H1 (cell line): ENCODE data around the gene ENTPD2. TPM values are rescaled to one million over a fixed set of nuclear protein-coding genes. Genes with fewer than 3 reads are reported as not detected.

Source experiments
- CTCF ChIA-PET: fragments of 300-600 bp; sonication (Branson Sonifier 250); formaldehyde crosslinking; loops from one replicate; lab custom pipeline; 2021; ENCODE audit not compliant: partially characterized antibody; lab: Charles Lee
- POLR2A ChIA-PET: fragments of 300-600 bp; sonication (Branson Sonifier 250); formaldehyde crosslinking; loops from one replicate; lab custom pipeline; 2021; ENCODE audit warnings: inconsistent platforms; ENCODE audit not compliant: partially characterized antibody; lab: Charles Lee
- DNase-seq, 2 experiments: peaks; one replicate each; pipeline versions ENCODE4 v3.0.0 to v3.0.0-alpha.2; 2010 to 2022; ENCODE audit warnings: low spot score in 2 of 2, low read depth in 1 of 2, mixed read lengths in 1 of 2
- FAIRE-seq: peaks from 2 replicates; lab custom pipeline; 2011; peaks lifted over from hg19 to GRCh38; lab: Jason Lieb, UNC
- H2AFZ ChIP-seq: 2 replicates; pipeline ENCODE4 v1.8.1; 2012; ENCODE audit warnings: low read length, inconsistent platforms
- H2AK5ac ChIP-seq: 2 replicates; pipeline ENCODE4 v1.6.1; 2013; ENCODE audit warnings: low read depth, low read length
- H2BK120ac ChIP-seq: replicated peaks from 2 replicates; pipeline ENCODE3; 2013; ENCODE audit warnings: low read depth, low read length, inconsistent platforms
- H2BK12ac ChIP-seq: 2 replicates; pipeline ENCODE4 v1.6.1; 2013; ENCODE audit warnings: low read depth, low read length
- H2BK15ac ChIP-seq: 2 replicates; pipeline ENCODE4 v1.6.1; 2013; ENCODE audit warnings: low read length
- H2BK20ac ChIP-seq: 2 replicates; pipeline ENCODE4 v1.6.1; 2013; ENCODE audit warnings: low read length
- H2BK5ac ChIP-seq: 2 replicates; pipeline ENCODE4 v1.6.1; 2013; ENCODE audit warnings: low read depth, low read length
- H3K14ac ChIP-seq: 2 replicates; pipeline ENCODE4 v1.6.1; 2013; ENCODE audit warnings: inconsistent platforms; ENCODE audit not compliant: insufficient read length
- H3K18ac ChIP-seq: 2 replicates; pipeline ENCODE4 v1.6.1; 2013; ENCODE audit warnings: low read length; ENCODE audit errors: extremely low read depth
- H3K23ac ChIP-seq: 2 replicates; pipeline ENCODE4 v1.6.1; 2013; ENCODE audit warnings: inconsistent platforms; ENCODE audit not compliant: insufficient read length
- H3K23me2 ChIP-seq: 2 replicates; pipeline ENCODE4 v1.6.1; 2013; ENCODE audit warnings: low read depth, low read length
- H3K27ac ChIP-seq: 2 replicates; pipeline ENCODE4 v1.6.1; 2011; ENCODE audit warnings: low read depth, low read length, inconsistent platforms
- H3K27me3 ChIP-seq, 4 experiments: replicated peaks in 1 of 4; 1 replicate in 1 of 4; 2 replicates in 3 of 4; pipeline versions ENCODE4 v1.6.1 to v1.8.1; 2011 to 2013; ENCODE audit warnings: low read length in 3 of 4, mild to moderate bottlenecking in 3 of 4, inconsistent platforms in 2 of 4, mixed read lengths in 2 of 4, moderate library complexity in 1 of 4; ENCODE audit not compliant: control insufficient read depth in 3 of 4, insufficient read depth in 3 of 4; ENCODE audit errors: extremely low read depth in 1 of 4
- H3K36me3 ChIP-seq, 4 experiments: 2 replicates each; pipeline versions ENCODE4 v1.6.1 to v1.8.1; 2011 to 2013; ENCODE audit warnings: mild to moderate bottlenecking in 4 of 4, low read length in 3 of 4, moderate library complexity in 2 of 4, control low read depth in 1 of 4, inconsistent platforms in 1 of 4; ENCODE audit not compliant: insufficient read depth in 4 of 4, control insufficient read depth in 2 of 4
- H3K4ac ChIP-seq: replicated peaks from 2 replicates; pipeline ENCODE3; 2013; ENCODE audit warnings: low read length, low read depth, mixed read lengths, inconsistent platforms; ENCODE audit not compliant: insufficient read length
- H3K4me1 ChIP-seq, 4 experiments: replicated peaks in 1 of 4; 1 replicate in 1 of 4; 2 replicates in 3 of 4; pipeline versions ENCODE4 v1.6.1 to v1.8.1; 2011 to 2013; ENCODE audit warnings: low read length in 3 of 4, inconsistent platforms in 2 of 4, mixed read lengths in 1 of 4; ENCODE audit not compliant: insufficient read depth in 4 of 4, control insufficient read depth in 3 of 4
- H3K4me2 ChIP-seq, 2 experiments: 2 replicates each; pipeline versions ENCODE4 v1.6.1 to v1.8.1; 2011 to 2013; ENCODE audit warnings: low read depth in 2 of 2, low read length in 2 of 2, control low read depth in 1 of 2, inconsistent platforms in 1 of 2, mild to moderate bottlenecking in 1 of 2; ENCODE audit not compliant: insufficient read depth in 1 of 2
- H3K4me3 ChIP-seq, 4 experiments: fragments of 200-600, 300-600 bp in 1 of 4; sonication (generic), shearing (Covaris generic), sonication (Bioruptor Twin) in 1 of 4; 2 replicates each; pipeline versions ENCODE4 v1.5.1 to v1.8.1; 2011 to 2016; ENCODE audit warnings: low read length in 4 of 4, low read depth in 3 of 4, control low read depth in 2 of 4, inconsistent platforms in 2 of 4, mild to moderate bottlenecking in 2 of 4, mixed read lengths in 1 of 4, moderate library complexity in 1 of 4; ENCODE audit not compliant: insufficient read depth in 2 of 4; ENCODE audit errors: extremely low read depth in 1 of 4
- H3K56ac ChIP-seq: replicated peaks from 2 replicates; pipeline ENCODE3; 2013; ENCODE audit warnings: low read depth, mild to moderate bottlenecking, mixed read lengths, low read length, inconsistent platforms; ENCODE audit not compliant: insufficient read length
- H3K79me1 ChIP-seq: 2 replicates; pipeline ENCODE4 v1.6.1; 2013; ENCODE audit warnings: low read depth, low read length, control low read depth
- H3K79me2 ChIP-seq, 2 experiments: 2 replicates each; pipeline versions ENCODE4 v1.6.1 to v1.8.1; 2012 to 2013; ENCODE audit warnings: low read length in 2 of 2, mild to moderate bottlenecking in 2 of 2, inconsistent platforms in 1 of 2; ENCODE audit not compliant: insufficient read depth in 2 of 2, control insufficient read depth in 1 of 2
- H3K9ac ChIP-seq, 4 experiments: replicated peaks in 1 of 4; 1 replicate in 1 of 4; 2 replicates in 3 of 4; pipeline versions ENCODE4 v1.6.1 to v1.8.1; 2011 to 2013; ENCODE audit warnings: low read depth in 3 of 4, low read length in 3 of 4, control low read depth in 2 of 4, mild to moderate bottlenecking in 2 of 4, moderate library complexity in 2 of 4, inconsistent platforms in 1 of 4; ENCODE audit errors: extremely low read depth in 1 of 4
- H3K9me3 ChIP-seq, 2 experiments: 2 replicates each; pipeline versions ENCODE4 v1.6.1 to v1.8.1; 2012 to 2013; ENCODE audit warnings: mild to moderate bottlenecking in 2 of 2, moderate library complexity in 2 of 2, control low read depth in 1 of 2, inconsistent platforms in 1 of 2, low read depth in 1 of 2, low read length in 1 of 2, mixed read lengths in 1 of 2; ENCODE audit not compliant: insufficient read depth in 2 of 2
- H4K20me1 ChIP-seq, 2 experiments: replicated peaks in 1 of 2; 2 replicates each; pipeline versions ENCODE3 to v1.8.1; 2011 to 2013; ENCODE audit warnings: inconsistent platforms in 2 of 2, low read length in 2 of 2, mild to moderate bottlenecking in 1 of 2; ENCODE audit not compliant: insufficient read depth in 2 of 2, control insufficient read depth in 1 of 2
- H4K5ac ChIP-seq: 2 replicates; pipeline ENCODE4 v1.6.1; 2013; ENCODE audit warnings: low read length, low read depth, mixed read lengths, inconsistent platforms; ENCODE audit not compliant: insufficient read length
- H4K8ac ChIP-seq: 2 replicates; pipeline ENCODE4 v1.8.0; 2013; ENCODE audit warnings: mild to moderate bottlenecking, moderate library complexity, low read length, inconsistent platforms; ENCODE audit not compliant: insufficient read depth; ENCODE audit errors: extremely low read depth
- H4K91ac ChIP-seq: replicated peaks from 2 replicates; pipeline ENCODE3; 2013; ENCODE audit warnings: low read length, mixed read lengths, inconsistent platforms; ENCODE audit not compliant: insufficient read length
- CBX5 ChIP-seq: fragments of 300-800, 300-1000 bp; sonication (generic); IDR thresholded peaks from 2 replicates; pipeline ENCODE4 v1.7.1; 2016; ENCODE audit warnings: antibody characterized with exemption, low read length, low read depth
- CHD2 ChIP-seq: IDR thresholded peaks from 2 replicates; pipeline ENCODE4 v1.6.1; 2012; ENCODE audit warnings: low read length, improper control_type of control experiment
- EGR1 ChIP-seq: IDR thresholded peaks from 2 replicates; pipeline ENCODE4 v1.6.1; 2011; ENCODE audit warnings: low read depth, low read length, borderline replicate concordance
- HDAC2 ChIP-seq, 2 experiments: fragments of 300-600 bp in 1 of 2; sonication (generic) in 1 of 2; IDR thresholded peaks; 2 replicates each; pipeline ENCODE4 v1.6.1; 2011 to 2012; ENCODE audit warnings: low read depth in 2 of 2, low read length in 2 of 2, mild to moderate bottlenecking in 2 of 2, moderate library complexity in 2 of 2, borderline replicate concordance in 1 of 2, inconsistent platforms in 1 of 2
- JUN ChIP-seq: IDR thresholded peaks from 2 replicates; pipeline ENCODE4 v1.6.1; 2011; ENCODE audit warnings: low read depth, mild to moderate bottlenecking, improper control_type of control experiment, low read length
- MAX ChIP-seq: IDR thresholded peaks from 2 replicates; pipeline ENCODE4 v1.6.1; 2012; ENCODE audit warnings: inconsistent platforms
- NANOG ChIP-seq: IDR thresholded peaks from 2 replicates; pipeline ENCODE4 v1.6.1; 2011; ENCODE audit warnings: low read length, low read depth, mild to moderate bottlenecking, inconsistent platforms; ENCODE audit not compliant: insufficient read depth, poor library complexity, severe bottlenecking
- PHF8 ChIP-seq: fragments of 200-600 bp; sonication (generic); conservative IDR thresholded peaks from 2 replicates; pipeline ENCODE4 v1.7.1; 2012; ENCODE audit warnings: low read depth, mild to moderate bottlenecking, inconsistent platforms, low read length, moderate library complexity
- POU5F1 ChIP-seq: IDR thresholded peaks from 2 replicates; pipeline ENCODE4 v1.6.1; 2011; ENCODE audit warnings: low read depth, mild to moderate bottlenecking, low read length, moderate library complexity
- RFX5 ChIP-seq: IDR thresholded peaks from 2 replicates; pipeline ENCODE4 v1.6.1; 2011; ENCODE audit warnings: low read depth, low read length, improper control_type of control experiment, borderline replicate concordance
- RXRA ChIP-seq: IDR thresholded peaks from 2 replicates; pipeline ENCODE4 v1.6.1; 2011; ENCODE audit warnings: low read depth, mild to moderate bottlenecking, low read length, moderate library complexity; ENCODE audit not compliant: insufficient read depth
- SIRT6 ChIP-seq: IDR thresholded peaks from one replicate; pipeline ENCODE4 v1.7.1; 2012; ENCODE audit warnings: low read length, inconsistent platforms
- SP1 ChIP-seq: IDR thresholded peaks from 2 replicates; pipeline ENCODE4 v1.6.1; 2011; ENCODE audit warnings: low read depth, low read length
- WGBS, 2 experiments: shearing (Covaris generic) in 1 of 2; methylation state at CpG; one replicate each; pipeline versions ENCODE4 v1.1.6 to v1.1.7; 2013 to 2015; ENCODE audit warnings: low lambda C conversion rate in 2 of 2, mixed read lengths in 2 of 2, inconsistent platforms in 1 of 2, low coverage in 1 of 2, missing lambda C conversion rate in 1 of 2; ENCODE audit not compliant: insufficient replicate concordance in 2 of 2, insufficient coverage in 1 of 2, insufficient read length in 1 of 2; ENCODE audit errors: extremely low coverage in 1 of 2, missing lambda C conversion rate in 1 of 2; 5-methylcytosine and 5-hydroxymethylcytosine counted together
- polyA plus RNA-seq, 7 experiments: library from polyadenylated mRNA; depleted of rRNA in 3 of 7; stranded (reverse) in 5 of 7; unstranded in 2 of 7; fragments of >200 nt in 5 of 7; fragments of 200-250 nt in 2 of 7; gene quantifications; 1 replicate in 5 of 7; 2 replicates in 1 of 7; 4 replicates in 1 of 7; pipeline versions ENCODE4 v1.2.1 to v1.2.3, GENCODE V29; 2011 to 2013; ENCODE audit warnings: missing spikeins in 2 of 7, mixed read lengths in 2 of 7
- total RNA-seq: library from RNA; stranded (reverse); fragmentation: NEBNext Ultra II Directional; extraction: Animal tissue kit (Norgen Biotek cat#: 25700); gene quantifications from 2 replicates; pipeline ENCODE4 v1.2.1, GENCODE V29; 2021

ENTPD2 gene
- total and polyA plus RNA-seq, 2 of the 8 experiments (the other 6 are each of a cell fraction or from before 2014, with no cell fraction given): 0.65 to 3.8 TPM

- Histone ChIP-seq H2BK5ac (no peak overlapping the region), H2BK20ac (no peak overlapping the region), H3K23ac (no peak overlapping the region), H3K36me3 (peaks cover 4 to 15% (median 12%) of the 10 kb centered on the region in 4 experiments; a peak in 7 of 8 replicates), H4K8ac (no peak overlapping the region; the same call in 1 of the 2 replicates), H3K14ac (no peak overlapping the region), H3K79me1 (no peaks in the 10 kb centered on the region), H3K18ac (no peak overlapping the region), H2BK15ac (no peak overlapping the region), H2BK12ac (no peak overlapping the region), H3K4ac (no peak overlapping the region), H3K4me1 (no peaks in the 10 kb centered on the region), H3K23me2 (no peaks in the 10 kb centered on the region), H3K4me2 (no peak overlapping the region), H2AFZ (no peak overlapping the region), H3K9ac (no peak overlapping the region), H3K4me3 (no peak overlapping the region), H3K27ac (no peak overlapping the region), H2AK5ac (no peak overlapping the region), H4K91ac (no peak overlapping the region), H3K79me2 (no peaks in the 10 kb centered on the region), H3K9me3 (peaks cover 4 to 8% of the 10 kb centered on the region in 2 experiments; a peak in 3 of 4 replicates), H3K27me3 (no peaks in the 10 kb centered on the region), H4K20me1 (no peaks in the 10 kb centered on the region), H3K56ac (no peak overlapping the region), H4K5ac (no peak overlapping the region), H2BK120ac (no peak overlapping the region)
- POLR2A ChIA-PET: no interaction called here
- FAIRE-seq (no peak), DNase-seq (no peak)
- 90% methylated on average over 31 of the region's 31 CpGs; no CpG with 5 or more reads in 1 of the 2 experiments for WGBS, 2 experiments
- CTCF ChIA-PET: interaction anchor here (0.7 to 1.3 kb wide), 6 partner anchors 9 to 92 kb away, joined by 3 to 5 read pairs (median 4); partner anchors contain the start of genes ANAPC2 and SSNA1
- TF ChIP-seq MAX (no peak), CBX5 (no peak), RFX5 (no peak), JUN (no peak), SP1 (no peak), HDAC2 (IDR thresholded peaks at IDR 0.05; ENCODE audit: borderline replicate concordance in 1 of 2, low read depth in 2 of 2, low read length in 2 of 2) (no peak), RXRA (no peak), EGR1 (no peak), CHD2 (no peak), POU5F1 (no peak), PHF8 (no peak), NANOG (no peak), SIRT6 (no peak)
Measured at GRCh38 chr9:137096785-137097546, 43.1 kb upstream of the ENTPD2 start.
